Smooth muscle cell of the brain vasculature (primary cell): Measurements from ENCODE around the gene C7orf33.
"Not testable (repeated sequence)": the region's sequence is repeated elsewhere in the genome, so short reads cannot be mapped to it uniquely, and the experiment has no call there.

Experiments
- DNase-seq: peaks from one replicate; pipeline ENCODE4 v3.0.0-alpha.2; 2012; ENCODE audit warnings: low read depth, low spot score

C7orf33 gene

DNA sequence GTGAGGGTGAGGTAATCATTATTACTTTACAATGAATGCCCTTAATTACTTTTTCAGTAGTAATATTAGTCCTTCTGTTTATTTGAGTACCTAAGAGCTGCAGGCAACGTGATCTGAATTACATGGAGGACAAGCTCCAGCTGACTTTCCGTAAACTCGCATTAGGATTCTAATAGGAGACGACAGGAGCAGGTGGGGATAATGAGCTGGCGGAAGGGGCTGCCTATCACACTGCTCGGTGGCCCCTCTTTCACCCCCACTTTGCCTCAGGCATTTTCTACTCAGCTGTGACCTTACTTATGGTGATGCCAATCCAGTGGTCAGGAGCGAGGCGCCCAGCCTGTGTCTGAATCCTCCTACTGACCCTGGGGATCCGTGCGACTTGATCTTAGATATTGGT lies at the start of gene C7orf33:
C7orf33 (plus strand) TSS at position 296 of the 400 bp plus-strand sequence. CDS start 160 bp downstream, outside the sequence.
- no peak for DNase-seq

DNA sequence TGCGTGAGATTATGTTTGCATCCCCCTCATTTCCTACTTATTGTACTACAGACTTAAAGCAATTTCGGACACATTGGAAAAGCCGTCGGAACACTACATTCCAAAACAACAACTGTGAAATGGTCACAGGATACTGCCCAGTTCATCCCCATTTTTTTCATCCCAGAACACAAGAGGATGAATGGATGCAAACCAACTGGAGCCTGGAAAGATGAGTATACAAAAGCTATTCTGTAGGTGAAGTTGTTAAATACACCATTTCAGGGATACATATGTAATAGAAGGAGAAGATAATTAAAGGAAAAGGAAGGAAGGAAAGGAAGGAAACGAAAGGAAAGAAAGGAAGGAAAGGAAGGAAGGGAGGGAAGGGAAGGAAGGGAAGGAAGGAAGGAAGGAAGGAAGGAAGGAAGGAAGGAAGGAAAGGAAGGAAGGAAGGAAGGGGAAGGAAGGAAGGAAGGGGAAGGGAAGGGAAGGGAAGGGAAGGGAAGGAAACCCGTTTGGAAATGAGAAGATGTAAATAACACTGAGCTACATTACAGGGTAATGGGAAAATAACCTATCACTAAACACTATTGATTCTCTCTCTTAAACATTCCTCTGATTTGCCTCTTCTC lies 48.6 kb upstream of the C7orf33 start:
- no peak for DNase-seq

- no peak for DNase-seq
These were observed 47.3 kb upstream of the C7orf33 start for GRCh38 chr7:148543302-148543701.

DNA sequence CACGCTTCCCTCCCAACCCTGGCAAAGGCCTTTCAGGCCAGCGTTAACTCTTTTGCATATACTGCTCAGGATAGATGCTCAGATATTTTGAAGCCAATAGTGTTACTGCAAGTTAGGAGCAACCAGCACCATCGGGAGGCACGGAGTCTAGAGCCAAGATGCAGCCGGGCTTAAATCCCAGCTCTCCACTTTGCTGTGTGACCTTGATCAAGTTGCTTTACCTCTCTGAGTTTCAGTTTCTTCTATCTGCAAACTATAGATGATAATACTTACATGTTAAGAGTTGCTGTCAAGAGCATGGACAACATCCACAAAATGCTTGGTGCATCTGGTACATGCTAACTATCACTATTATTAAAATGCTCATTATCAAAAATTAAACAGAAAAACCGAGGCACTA lies 45.4 kb upstream of the C7orf33 start:
- no peak for DNase-seq

- no peak for DNase-seq
These were observed 44.6 kb upstream of the C7orf33 start for GRCh38 chr7:148545932-148546331.

- DNase-seq, result no peak
These were observed 43.7 kb upstream of the C7orf33 start for GRCh38 chr7:148546857-148547256.

- no peak for DNase-seq
These were observed 42.6 kb upstream of the C7orf33 start for GRCh38 chr7:148547951-148548350.

- DNase-seq, result no peak
These were observed 36.6 kb upstream of the C7orf33 start for GRCh38 chr7:148553979-148554378.

DNA sequence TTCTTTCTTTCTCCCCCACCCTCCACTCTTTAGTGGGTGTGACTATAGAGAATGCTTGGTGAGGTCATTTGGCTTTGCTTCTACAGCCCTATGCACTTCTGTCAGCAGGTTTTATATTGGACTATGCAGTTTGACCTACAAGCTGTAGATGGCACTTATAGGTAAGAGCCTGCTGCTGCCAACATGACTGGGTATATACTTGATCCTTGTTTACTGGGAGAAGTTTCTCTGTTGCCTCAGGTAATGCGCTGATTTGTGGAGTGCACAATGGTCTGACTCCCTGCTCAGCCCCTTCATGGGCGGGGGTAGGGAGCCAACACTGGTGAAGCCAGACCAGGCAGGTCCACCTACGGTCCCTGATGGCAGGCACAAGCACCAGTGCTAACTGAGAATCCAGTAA lies 33.7 kb upstream of the C7orf33 start:
- DNase-seq, result no peak

- no peak for DNase-seq
These were observed 31.7 kb upstream of the C7orf33 start for GRCh38 chr7:148558914-148559313.

DNA sequence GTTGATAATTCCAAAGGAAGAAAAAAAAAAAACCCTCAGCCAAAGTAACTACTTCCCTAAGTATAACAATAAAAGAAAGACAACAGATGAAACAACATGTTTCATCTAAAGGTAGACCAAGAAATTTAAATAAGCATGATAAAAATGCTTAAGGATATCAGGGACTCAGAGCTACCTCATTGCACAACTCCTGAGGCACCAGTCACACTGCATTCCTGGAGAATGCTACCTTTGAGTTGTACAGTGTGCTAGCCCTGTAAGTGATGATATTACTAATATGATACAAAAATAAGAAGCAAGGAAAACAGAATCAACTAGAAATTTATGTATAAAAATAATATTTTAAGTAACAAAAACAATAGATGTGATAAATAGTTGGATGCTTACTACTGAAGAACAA lies 29.5 kb upstream of the C7orf33 start:
- DNase-seq, result no peak

- no peak for DNase-seq
These were observed 26.8 kb upstream of the C7orf33 start for GRCh38 chr7:148563583-148564274.

DNA sequence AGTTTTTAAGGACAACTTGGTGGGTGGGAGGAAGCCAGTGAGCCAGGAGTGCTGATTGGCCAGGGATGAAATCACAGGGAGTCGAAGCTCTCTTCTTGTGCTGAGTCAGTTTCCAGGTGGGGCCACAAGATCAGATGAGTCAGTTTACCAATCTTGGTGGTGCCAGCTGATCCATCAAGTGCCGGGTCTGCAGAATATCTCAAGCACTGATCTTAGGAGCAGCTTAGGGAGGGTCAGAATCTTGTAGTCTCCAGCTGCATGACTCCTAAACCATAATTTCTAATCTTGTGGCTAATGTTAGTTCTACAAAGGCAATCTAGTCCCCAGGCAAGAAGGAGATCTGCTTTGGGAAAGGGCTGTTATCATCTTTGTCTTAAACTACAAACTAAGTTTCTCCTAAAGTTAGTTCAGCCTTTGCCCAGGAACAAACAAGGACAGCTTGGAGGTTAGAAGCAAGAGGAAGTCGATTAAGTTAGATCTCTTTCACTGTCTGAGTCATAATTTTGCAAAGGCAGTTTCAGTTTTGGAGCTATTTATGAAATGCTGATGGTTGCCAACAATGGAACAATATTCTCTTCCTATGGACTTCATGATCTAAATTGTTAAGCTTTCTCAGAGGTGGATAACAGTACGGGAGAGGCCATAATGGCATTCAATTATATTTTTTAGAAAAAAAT lies 26.2 kb upstream of the C7orf33 start:
- DNase-seq, result not testable (repeated sequence)

GRCh38 chr7:148566736-148567135 lies 23.8 kb upstream of the C7orf33 start:
- no peak for DNase-seq

GRCh38 chr7:148567524-148567923 lies 23.0 kb upstream of the C7orf33 start:
- no peak for DNase-seq

- DNase-seq, result no peak
These were observed 20.1 kb upstream of the C7orf33 start for GRCh38 chr7:148570510-148570909.

DNA sequence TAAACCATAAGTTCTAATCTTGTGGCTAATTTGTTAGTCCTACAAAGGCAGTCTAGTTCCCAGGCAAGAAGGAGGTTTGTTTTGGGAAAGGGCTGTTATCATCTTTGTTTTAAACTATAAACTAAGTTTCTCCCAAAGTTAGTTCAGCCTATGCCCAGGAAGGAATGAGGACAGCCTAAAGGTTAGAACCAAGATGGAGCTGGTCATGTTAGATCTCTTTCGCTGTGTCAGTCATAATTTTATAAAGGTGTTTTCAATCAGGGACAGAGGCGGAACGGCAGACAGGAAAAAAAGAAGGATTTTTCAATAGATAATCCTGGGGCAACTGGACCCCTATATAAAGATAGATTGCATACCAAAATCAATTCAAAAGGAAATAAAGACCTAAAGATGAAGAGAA lies 19.6 kb upstream of the C7orf33 start:
- not testable (repeated sequence) for DNase-seq

- no peak for DNase-seq
These were observed 19.2 kb upstream of the C7orf33 start for GRCh38 chr7:148571381-148571780.

- no peak for DNase-seq
These were observed 18.5 kb upstream of the C7orf33 start for GRCh38 chr7:148572067-148572522.

GRCh38 chr7:148573581-148573980 lies 17.0 kb upstream of the C7orf33 start:
- DNase-seq, result not testable (repeated sequence)

DNA sequence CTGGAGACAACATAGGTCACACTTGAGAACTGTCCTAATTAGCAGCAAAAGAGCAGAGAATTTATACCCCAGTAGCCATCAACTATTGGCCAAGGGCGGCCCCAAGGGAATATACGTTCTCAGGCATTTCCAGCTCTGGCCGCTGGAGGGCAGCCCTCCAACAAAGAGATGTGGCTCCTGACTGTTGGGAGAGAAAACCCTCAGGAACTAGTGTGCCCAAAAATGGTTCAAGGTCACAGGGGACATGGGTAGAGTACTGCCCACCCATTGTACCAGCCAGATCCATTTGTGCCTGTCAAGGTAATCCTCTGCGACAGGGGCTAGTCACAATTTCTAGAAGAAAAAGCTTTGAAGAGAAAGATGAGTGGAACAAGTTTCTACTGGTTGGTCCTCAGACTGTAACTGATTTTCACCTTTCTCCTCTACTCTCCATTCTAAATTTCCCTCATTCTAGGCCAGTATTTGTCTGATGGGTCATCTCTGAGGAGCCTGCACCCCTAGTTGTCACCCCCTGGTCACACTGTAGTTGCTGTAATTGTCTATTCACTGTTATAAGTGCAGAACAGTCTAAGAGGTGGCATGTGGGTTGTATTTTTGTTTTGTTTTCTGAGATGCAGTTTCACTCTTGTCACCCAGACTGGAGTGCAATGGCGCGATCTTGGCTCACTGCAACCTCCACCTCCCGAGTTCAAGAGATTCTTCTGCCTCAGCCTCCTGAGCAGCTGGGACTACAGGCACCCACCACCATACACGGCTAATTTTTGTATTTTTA lies 14.7 kb upstream of the C7orf33 start:
- DNase-seq, result peak; percentile 32

DNA sequence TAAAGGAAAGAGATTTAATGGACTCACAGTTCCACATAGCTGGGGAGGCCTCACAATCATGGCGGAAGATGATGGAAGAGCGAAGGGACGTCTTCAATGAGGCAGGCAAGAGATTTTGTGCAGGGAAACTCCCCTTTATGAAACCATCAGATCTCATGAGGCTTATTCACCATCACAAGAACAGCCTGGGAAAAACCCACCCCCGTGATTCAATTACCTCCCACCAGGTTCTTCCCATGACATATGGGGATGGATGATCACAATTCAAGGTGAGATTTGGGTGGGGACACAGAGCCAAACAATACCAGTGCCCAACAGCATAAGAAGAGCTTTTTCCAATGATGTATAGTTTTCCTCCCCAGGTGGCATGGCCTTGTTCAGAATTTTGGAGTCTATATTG lies 11.2 kb upstream of the C7orf33 start:
- no peak for DNase-seq
